Measurements from ENCODE around the gene TPSB2.
"Not testable (repeated sequence)": the region's sequence is repeated elsewhere in the genome, so short reads cannot be mapped to it uniquely, and the experiment has no call there.

The TPSB2 gene

DNA sequence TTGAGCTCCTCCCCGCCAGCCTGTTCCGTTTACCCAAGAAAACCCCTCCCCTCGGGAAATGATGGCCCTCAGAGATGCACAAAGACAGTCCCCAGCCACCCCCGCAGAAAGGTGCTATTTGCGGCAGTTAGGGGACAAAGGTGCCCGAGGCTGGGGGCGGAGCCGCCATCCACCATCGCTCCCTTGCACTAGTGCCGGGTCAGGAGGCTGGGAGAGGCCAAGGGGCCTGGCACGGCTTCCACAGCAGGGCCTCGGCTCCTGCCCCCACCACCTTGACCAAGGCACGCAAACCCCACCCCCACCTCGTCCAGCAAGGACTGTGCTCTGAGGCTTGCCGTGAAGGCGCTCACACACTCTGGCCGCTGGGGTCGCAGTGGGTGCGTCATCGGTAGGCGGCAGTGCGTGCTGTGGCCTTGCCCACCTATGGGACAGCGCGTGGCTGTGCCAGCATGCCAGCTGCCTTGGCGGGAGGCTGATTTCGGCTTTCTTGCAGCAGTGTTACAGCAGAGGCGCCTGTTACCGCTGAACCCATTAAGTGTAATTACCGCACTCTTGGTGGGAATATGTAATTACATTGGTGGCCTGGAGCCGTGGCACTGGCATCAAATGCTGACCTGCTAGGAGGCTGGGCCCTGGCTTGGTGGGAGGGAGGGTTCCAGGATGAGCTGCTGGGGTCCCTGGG lies 36.7 kb downstream of the TPSB2 start:
- Histone ChIP-seq H3K27ac (ENCODE audit: low read length) (no peak overlapping the region), H3K27me3 (ENCODE audit: control insufficient read depth, insufficient read depth, low read length) (no peaks in the 10 kb centered on the region), H3K9me3 (ENCODE audit: control insufficient read depth, low read depth, low read length) (no peaks in the 10 kb centered on the region), H3K36me3 (ENCODE audit: control insufficient read depth, low read depth, low read length) (no peaks in the 10 kb centered on the region), H3K9ac (ENCODE audit: low read length) (no peak overlapping the region), H3K4me3 (ENCODE audit: low read length) (no peak overlapping the region), H3K4me1 (ENCODE audit: control insufficient read depth, low read depth, low read length) (no peaks in the 10 kb centered on the region)

DNA sequence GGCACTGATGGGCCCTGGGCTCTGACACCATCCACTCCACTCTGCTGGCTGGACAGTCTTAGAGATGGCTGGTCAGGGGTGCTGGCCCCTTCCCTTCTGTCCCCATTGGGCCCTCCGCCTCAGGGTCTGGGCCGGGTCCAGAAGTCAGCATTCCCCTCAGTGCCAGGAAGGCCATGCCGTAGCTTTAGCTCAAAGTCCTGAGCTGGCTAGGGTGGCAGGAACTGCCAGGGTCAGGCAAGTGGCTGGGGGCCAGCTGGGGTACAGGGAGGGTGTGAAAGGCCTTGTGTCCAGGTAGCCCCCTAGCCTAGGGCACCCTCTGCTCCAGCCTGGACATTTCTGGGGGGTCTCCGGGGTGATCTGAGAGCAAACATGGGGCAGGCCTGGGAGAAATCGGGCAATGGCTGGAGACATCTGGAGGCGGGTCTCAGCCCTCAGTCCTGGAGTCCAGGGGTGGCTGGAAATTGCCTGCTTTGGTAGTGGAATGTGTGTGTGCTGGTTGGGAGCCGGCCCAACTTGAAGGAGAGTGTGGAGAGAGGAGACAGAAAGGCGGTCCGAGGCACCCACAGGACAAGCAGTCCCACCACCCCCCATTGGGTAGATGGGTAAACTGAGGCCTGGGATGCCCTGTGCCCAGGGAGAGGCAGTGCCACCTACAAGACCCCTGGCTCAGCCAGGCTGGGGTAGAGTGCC lies 37.5 kb downstream of the TPSB2 start:
- no peaks in the 10 kb centered on the region for H3K36me3 ChIP-seq (ENCODE audit: control insufficient read depth, low read depth, low read length)
- H3K9ac ChIP-seq (ENCODE audit: low read length) = no peak overlapping the region
- H3K27ac ChIP-seq (ENCODE audit: low read length) = no peak overlapping the region
- H3K4me3 ChIP-seq (ENCODE audit: low read length) = no peak overlapping the region
- H3K9me3 ChIP-seq (ENCODE audit: control insufficient read depth, low read depth, low read length) = no peaks in the 10 kb centered on the region
- H3K27me3 ChIP-seq (ENCODE audit: control insufficient read depth, insufficient read depth, low read length) = no peaks in the 10 kb centered on the region
- H3K4me1 ChIP-seq (ENCODE audit: control insufficient read depth, low read depth, low read length) = no peaks in the 10 kb centered on the region

DNA sequence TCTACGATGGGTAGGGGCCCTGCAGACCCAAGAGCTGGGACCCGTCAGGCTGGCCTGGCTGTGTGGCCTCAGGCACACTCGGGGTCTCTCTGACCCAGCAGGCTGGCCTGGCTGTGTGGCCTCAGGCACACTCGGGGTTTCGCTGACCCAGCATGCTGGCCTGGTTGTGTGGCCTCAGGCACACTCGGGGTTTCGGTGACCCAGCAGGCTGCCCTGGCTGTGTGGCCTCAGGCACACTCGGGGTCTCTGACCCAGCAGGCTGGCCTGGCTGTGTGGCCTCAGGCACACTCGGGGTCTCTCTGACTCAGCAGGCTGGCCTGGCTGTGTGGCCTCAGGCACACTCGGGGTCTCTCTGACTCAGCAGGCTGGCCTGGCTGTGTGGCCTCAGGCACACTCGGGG lies 39.2 kb downstream of the TPSB2 start:
- not testable (repeated sequence) for H3K27me3 ChIP-seq (ENCODE audit: control insufficient read depth, insufficient read depth, low read length); H3K4me1 ChIP-seq (ENCODE audit: control insufficient read depth, low read depth, low read length); H3K4me3 ChIP-seq (ENCODE audit: low read length); H3K27ac ChIP-seq (ENCODE audit: low read length); H3K36me3 ChIP-seq (ENCODE audit: control insufficient read depth, low read depth, low read length); H3K9me3 ChIP-seq (ENCODE audit: control insufficient read depth, low read depth, low read length); H3K9ac ChIP-seq (ENCODE audit: low read length)

DNA sequence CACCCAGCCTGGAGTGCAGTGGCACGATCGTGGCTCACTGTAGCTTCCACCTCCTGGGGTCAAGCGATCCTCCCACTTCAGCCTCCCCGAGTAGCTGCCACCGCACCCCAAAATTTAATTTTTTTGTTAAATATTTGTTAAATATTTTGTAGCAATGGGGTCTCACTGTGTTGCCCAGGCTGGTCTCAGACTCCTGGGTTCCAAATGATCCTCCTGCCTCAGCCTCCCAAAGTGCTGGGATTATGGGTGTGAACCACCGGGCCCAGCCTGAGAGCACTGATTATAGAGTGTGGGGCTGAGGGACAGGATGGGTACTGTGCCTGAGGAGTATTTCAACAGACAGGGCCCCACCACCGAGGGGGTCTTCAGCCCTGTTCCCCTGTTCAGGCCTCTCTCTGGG lies 40.5 kb downstream of the TPSB2 start:
- Histone ChIP-seq H3K36me3 (ENCODE audit: control insufficient read depth, low read depth, low read length) (no peaks in the 10 kb centered on the region), H3K4me3 (ENCODE audit: low read length) (no peak overlapping the region), H3K27ac (ENCODE audit: low read length) (no peak overlapping the region), H3K9ac (ENCODE audit: low read length) (no peak overlapping the region), H3K4me1 (ENCODE audit: control insufficient read depth, low read depth, low read length) (no peaks in the 10 kb centered on the region), H3K27me3 (ENCODE audit: control insufficient read depth, insufficient read depth, low read length) (no peaks in the 10 kb centered on the region), H3K9me3 (ENCODE audit: control insufficient read depth, low read depth, low read length) (no peaks in the 10 kb centered on the region)

DNA sequence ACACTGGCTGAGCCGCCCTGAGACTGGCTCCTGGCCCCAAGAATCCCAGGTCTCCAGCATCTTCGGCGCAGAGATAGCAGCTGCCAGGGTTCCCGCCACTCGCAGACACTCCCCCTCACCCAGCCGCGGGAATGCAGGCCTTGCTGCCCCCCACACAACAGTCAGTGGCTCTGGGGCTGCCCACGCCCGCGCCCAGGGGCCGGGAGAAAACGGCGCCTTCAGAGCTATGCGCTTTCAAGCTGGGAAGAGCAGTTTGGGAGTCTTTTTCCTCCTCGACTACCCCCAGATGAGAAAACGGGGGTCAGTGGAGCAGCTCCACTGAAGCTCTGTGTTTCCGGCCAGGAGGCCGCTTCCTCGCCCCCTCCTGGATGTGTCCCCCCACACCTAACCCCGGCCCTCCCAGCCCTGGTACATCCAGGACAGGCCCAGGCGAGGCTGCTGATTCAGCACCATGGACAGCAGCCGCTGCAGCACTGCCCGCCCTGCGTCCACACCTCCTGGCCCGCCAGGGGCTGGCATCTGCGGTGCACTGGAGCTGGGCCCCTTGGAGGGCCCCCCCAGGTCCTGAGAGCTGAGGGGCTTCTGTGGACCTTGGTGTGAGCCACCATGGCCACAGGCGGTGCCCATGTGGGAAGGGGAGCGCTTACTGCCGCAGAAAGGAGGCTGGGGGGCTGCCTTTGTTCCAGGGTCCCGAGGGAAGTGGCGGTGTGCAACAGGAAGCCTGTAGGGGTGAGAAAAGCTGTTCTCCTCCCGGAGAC lies 41.4 kb downstream of the TPSB2 start:
- Histone ChIP-seq H3K4me3 (ENCODE audit: low read length) (no peak overlapping the region), H3K9ac (ENCODE audit: low read length) (no peak overlapping the region), H3K4me1 (ENCODE audit: control insufficient read depth, low read depth, low read length) (no peaks in the 10 kb centered on the region)

DNA sequence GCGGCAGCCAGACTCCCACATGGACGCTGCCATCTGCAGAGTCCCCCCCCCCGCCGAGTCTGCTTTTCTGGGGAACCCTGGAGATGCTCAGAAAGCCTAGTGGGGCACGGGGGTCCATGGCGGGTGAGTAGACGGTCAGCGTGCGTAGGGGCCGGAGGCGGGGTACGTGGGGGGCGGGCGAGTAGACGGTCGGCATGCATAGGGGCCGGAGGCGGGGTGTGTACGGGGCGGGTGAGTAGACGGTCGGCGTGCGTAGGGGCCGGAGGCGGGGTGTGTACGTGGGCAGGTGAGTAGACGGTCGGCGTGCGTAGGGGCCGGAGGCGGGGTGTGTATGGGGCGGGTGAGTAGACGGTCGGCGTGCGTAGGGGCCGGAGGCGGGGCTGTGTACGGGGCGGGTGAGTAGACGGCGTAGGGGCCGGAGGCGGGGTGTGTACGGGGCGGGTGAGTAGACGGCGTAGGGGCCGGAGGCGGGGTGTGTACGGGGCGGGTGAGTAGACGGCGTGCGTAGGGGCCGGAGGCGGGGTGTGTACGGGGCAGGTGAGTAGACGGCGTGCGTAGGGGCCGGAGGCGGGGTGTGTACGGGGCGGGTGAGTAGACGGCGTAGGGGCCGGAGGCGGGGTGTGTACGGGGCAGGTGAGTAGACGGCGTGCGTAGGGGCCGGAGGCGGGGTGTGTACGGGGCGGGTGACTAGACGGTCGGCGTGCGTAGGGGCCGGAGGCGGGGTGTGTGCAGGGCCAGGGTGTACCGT lies 44.4 kb downstream of the TPSB2 start:
- not testable (repeated sequence) for H3K36me3 ChIP-seq (ENCODE audit: control insufficient read depth, low read depth, low read length); H3K4me3 ChIP-seq (ENCODE audit: low read length); H3K27ac ChIP-seq (ENCODE audit: low read length); H3K9me3 ChIP-seq (ENCODE audit: control insufficient read depth, low read depth, low read length); H3K27me3 ChIP-seq (ENCODE audit: control insufficient read depth, insufficient read depth, low read length); H3K9ac ChIP-seq (ENCODE audit: low read length); H3K4me1 ChIP-seq (ENCODE audit: control insufficient read depth, low read depth, low read length)

More for the DNA sequence above, 41.4 kb downstream of the TPSB2 start:
- Histone ChIP-seq H3K27ac (ENCODE audit: low read length) (no peak overlapping the region), H3K36me3 (ENCODE audit: control insufficient read depth, low read depth, low read length) (no peaks in the 10 kb centered on the region), H3K9me3 (ENCODE audit: control insufficient read depth, low read depth, low read length) (no peaks in the 10 kb centered on the region), H3K27me3 (ENCODE audit: control insufficient read depth, insufficient read depth, low read length) (no peaks in the 10 kb centered on the region)

DNA sequence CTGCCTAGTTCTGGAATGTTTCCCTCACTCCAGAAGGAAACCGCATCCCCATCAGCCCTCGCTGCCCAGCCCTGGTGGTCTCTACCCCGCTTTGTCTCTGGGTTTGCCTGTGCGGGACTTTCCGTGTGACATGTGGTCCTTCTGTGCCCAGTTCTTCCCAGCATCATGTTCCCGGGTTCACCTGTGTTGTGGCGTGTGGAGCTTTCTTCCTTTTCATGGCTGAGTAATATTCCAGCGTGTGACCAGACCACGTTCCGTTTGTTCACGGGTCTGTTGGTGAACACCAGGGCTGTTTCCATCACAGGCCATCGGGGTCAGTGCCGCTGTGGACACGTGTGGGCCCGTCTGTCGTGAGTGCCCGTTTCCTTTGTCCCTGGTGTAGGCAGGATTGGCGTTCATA lies 45.0 kb downstream of the TPSB2 start:
- Histone ChIP-seq H3K27me3 (ENCODE audit: control insufficient read depth, insufficient read depth, low read length) (no peaks in the 10 kb centered on the region), H3K4me1 (ENCODE audit: control insufficient read depth, low read depth, low read length) (no peaks in the 10 kb centered on the region), H3K36me3 (ENCODE audit: control insufficient read depth, low read depth, low read length) (no peaks in the 10 kb centered on the region), H3K9me3 (ENCODE audit: control insufficient read depth, low read depth, low read length) (no peaks in the 10 kb centered on the region), H3K27ac (ENCODE audit: low read length) (no peak overlapping the region), H3K4me3 (ENCODE audit: low read length) (no peak overlapping the region), H3K9ac (ENCODE audit: low read length) (no peak overlapping the region)

DNA sequence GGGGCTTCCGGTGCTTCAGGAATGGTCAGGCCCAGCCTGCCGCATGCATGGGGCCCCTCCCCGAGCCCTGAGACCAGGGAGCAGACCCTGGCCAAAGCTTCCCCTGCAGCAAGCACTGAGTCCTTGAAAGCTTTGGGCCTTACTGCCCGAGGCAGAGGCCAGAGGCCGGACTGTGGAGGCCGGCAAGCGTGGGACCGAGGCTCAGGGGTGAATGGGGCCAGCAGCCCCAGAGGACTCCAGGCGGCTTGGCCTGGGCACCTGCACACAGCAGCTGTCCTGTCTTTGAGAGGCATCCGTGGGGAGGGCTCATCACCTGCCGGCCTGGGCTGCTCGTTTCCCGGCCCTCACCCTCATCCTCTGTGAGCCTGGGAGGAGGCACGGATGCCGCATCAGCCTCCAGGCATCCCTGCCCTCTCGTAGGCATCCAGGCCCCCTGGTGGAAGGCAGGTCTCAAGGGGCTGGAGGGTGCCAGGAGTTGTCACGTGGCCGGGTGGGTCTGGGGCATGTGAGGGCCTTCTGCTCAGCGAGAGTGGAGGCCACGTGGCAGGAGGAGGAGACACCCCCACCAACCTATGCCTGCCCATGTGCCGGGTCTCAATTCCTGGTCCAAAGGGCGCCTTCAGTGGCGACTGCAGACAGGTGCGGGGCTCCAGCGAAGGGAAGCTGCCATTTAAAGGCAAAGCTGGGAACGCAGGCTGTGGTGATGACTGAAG lies 45.7 kb downstream of the TPSB2 start:
- H3K27ac ChIP-seq (ENCODE audit: low read length) = no peak overlapping the region
- H3K9ac ChIP-seq (ENCODE audit: low read length) = no peak overlapping the region
- H3K4me1 ChIP-seq (ENCODE audit: control insufficient read depth, low read depth, low read length) = no peaks in the 10 kb centered on the region
- H3K27me3 ChIP-seq (ENCODE audit: control insufficient read depth, insufficient read depth, low read length) = no peaks in the 10 kb centered on the region
- H3K36me3 ChIP-seq (ENCODE audit: control insufficient read depth, low read depth, low read length) = no peaks in the 10 kb centered on the region
- H3K9me3 ChIP-seq (ENCODE audit: control insufficient read depth, low read depth, low read length) = no peaks in the 10 kb centered on the region
- no peak overlapping the region for H3K4me3 ChIP-seq (ENCODE audit: low read length)

DNA sequence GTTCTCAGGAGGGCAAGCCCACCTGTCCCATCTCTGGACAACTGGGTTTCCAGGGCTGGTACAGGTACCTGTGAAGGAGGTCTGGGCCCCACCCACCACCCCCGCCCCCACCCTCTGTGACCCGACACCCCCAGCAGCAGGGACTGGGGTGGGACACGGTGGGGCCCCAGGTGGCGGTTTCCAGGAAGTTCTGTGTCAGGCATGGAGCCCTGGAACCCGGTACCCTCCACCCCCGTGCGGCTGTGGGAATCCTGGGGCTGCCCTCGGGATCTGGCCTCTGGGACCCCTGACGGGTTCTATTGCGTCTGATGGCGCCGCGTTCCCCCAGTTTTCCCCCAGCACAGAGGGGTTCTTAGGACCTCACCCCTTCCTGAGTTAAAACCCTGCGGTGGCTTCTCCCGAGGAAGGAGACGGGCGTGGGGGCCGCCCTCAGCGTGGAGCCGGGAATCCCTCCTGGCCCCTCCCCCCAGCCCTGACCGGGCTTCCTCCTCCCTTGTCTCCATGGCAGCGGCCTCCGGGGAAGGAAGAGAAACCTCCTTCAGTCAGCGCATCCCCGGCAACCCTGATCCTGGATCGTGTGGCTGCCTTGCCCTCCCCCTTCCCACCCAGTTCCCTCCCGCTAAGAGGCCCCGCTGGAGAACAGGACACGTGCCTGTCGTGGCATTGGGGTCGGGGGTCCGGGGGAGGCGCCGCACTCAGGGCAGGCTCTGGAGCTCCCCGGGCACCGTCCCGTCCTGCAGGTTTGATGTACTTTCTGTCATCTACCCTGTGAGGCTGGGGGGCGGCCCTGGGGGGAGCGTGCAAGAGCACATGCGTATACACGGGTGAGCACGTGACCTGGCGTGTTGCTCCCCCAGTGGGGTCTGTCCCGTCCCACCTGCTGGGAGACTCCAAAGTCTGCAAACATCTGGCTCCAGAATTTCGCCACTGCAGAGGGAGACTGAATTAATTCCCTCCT lies 46.8 kb downstream of the TPSB2 start:
- Histone ChIP-seq H3K27ac (ENCODE audit: low read length) (no peak overlapping the region), H3K27me3 (ENCODE audit: control insufficient read depth, insufficient read depth, low read length) (no peaks in the 10 kb centered on the region), H3K4me1 (ENCODE audit: control insufficient read depth, low read depth, low read length) (no peaks in the 10 kb centered on the region), H3K9ac (ENCODE audit: low read length) (no peak overlapping the region), H3K36me3 (ENCODE audit: control insufficient read depth, low read depth, low read length) (no peaks in the 10 kb centered on the region), H3K4me3 (ENCODE audit: low read length) (no peak overlapping the region), H3K9me3 (ENCODE audit: control insufficient read depth, low read depth, low read length) (no peaks in the 10 kb centered on the region)

DNA sequence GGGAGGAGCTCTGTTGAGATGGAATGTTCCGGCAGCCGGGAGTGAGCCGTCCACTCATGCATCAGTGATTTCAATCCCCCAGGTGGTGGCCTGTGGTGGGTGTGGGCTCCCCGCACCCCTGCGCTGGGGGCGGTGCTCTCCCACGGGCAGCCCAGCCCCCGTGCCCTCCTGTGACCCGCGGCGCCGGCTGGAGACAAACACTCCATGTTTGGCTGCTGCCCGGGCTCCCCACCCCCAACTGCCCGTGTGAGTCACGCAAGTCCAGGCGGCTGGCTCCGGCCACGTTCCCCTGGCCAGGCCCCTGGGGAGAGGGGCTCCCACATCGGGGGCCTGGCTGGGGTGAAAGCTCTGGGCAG lies 47.7 kb downstream of the TPSB2 start:
- Histone ChIP-seq H3K27ac (ENCODE audit: low read length) (no peak overlapping the region), H3K4me3 (ENCODE audit: low read length) (no peak overlapping the region), H3K27me3 (ENCODE audit: control insufficient read depth, insufficient read depth, low read length) (no peaks in the 10 kb centered on the region), H3K4me1 (ENCODE audit: control insufficient read depth, low read depth, low read length) (no peaks in the 10 kb centered on the region), H3K9ac (ENCODE audit: low read length) (no peak overlapping the region), H3K36me3 (ENCODE audit: control insufficient read depth, low read depth, low read length) (no peaks in the 10 kb centered on the region), H3K9me3 (ENCODE audit: control insufficient read depth, low read depth, low read length) (no peaks in the 10 kb centered on the region)

Measured in iPS-18a (cell line).